Inferior parietal cortex (tissue), 1 donor: ENCODE data around the gene AANAT.
"Not testable (repeated sequence)": the region's sequence is repeated elsewhere in the genome, so short reads cannot be mapped to it uniquely, and the experiment has no call there.

ENCODE experiments used
- DNase-seq: peaks from one replicate; pipeline ENCODE4 v3.0.0-alpha.2; 2016; ENCODE audit errors: extremely low spot score

The AANAT gene

GRCh38 chr17:76506408-76507345 is 39.3 kb downstream of the AANAT start:
- DNase-seq = peak; percentile 90

- DNase-seq = not testable (repeated sequence)
Measured at GRCh38 chr17:76508472-76509063, 41.2 kb downstream of the AANAT start.

- DNase-seq = no peak
Measured at GRCh38 chr17:76510831-76511244, 43.4 kb downstream of the AANAT start.

GRCh38 chr17:76511668-76512365 is 44.4 kb downstream of the AANAT start:
- no peak for DNase-seq

- no peak for DNase-seq
Measured at GRCh38 chr17:76512366-76513305, 45.2 kb downstream of the AANAT start.

GRCh38 chr17:76513306-76513692 is 45.9 kb downstream of the AANAT start:
- DNase-seq = no peak

- DNase-seq = not testable (repeated sequence)
Measured at GRCh38 chr17:76514355-76514754, 47.0 kb downstream of the AANAT start.

- DNase-seq = no peak
Measured at GRCh38 chr17:76515274-76515949, 48.0 kb downstream of the AANAT start.

GRCh38 chr17:76517638-76518038 is 50.2 kb downstream of the AANAT start:
- DNase-seq = no peak

GRCh38 chr17:76519048-76519966 is 51.9 kb downstream of the AANAT start:
- DNase-seq = no peak
